Fibroblast of lung (primary cell): Measurements from ENCODE around the gene EIF4B.

Source experiments
- CTCF ChIP-seq, 2 donors: IDR thresholded peaks in 1 of 2; conservative IDR thresholded peaks in 1 of 2; 1 replicate in 1 of 2; 2 replicates in 1 of 2; pipeline ENCODE4 v1.5.1; 2011 to 2012; ENCODE audit warnings: low read length in 2 of 2, control low read depth in 1 of 2, inconsistent platforms in 1 of 2, low read depth in 1 of 2, mild to moderate bottlenecking in 1 of 2
- EZH2 ChIP-seq: IDR thresholded peaks from 2 replicates; pipeline ENCODE4 v1.5.1; 2012; ENCODE audit warnings: low read length, control low read depth, mild to moderate bottlenecking; ENCODE audit errors: missing control alignments

- TF ChIP-seq CTCF (conservative IDR thresholded peaks at IDR 0.05 in 1 of 2, IDR thresholded peaks at IDR 0.05 in 1 of 2; ENCODE audit: low read depth in 1 of 2, low read length in 2 of 2) (no peak), EZH2 (no peak)
Observed at GRCh38 chr12:53076461-53076860, 70.2 kb downstream of the EIF4B start.
